Embryonic facial prominence (tissue), 1 donor: ENCODE data around the gene CNPPD1.

Experiments
- DNase-seq: peaks from one replicate; pipeline ENCODE4 v3.0.0-alpha.2; 2016; ENCODE audit errors: extremely low spot score

The CNPPD1 gene

DNA sequence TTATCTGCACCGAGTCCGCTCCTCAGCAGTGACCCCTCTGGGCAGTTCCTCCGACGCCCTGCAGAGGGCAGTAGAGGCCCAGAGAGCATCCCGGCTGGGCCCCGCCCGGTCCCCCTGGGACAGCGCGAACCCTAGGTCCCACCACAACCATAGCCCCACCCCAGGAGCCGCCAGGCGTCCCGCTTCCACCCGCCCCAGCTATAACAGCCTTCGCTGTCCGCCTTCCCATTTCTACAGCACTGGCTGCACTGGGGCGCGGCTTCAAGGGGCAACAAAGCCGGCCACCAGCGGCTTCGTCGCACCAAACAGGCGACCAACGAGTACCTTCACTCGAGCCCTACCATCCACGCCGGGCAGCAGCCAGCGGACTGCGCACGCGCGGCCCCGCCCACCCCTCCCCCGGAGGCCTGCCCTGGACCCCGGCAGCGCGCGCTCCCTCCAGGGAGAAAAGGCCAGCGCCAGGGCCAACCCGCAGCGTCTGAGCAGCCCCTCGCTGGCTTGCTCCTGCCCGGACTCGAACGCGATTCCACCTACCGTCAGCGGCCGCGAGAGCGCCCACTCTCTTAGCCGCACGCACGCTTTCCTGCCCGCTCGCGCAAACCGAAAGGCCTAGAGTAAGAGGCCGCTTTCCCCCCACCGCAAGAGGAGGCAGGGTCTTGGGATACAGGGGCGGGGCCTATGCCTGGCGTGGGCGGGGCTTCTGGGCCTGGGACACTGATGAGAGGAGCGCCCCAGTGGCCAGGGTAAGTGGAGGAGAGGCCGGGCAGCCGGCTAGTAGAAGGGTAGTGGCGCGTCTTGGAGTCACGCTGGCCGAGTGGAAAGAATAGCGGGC is 16.3 kb downstream of the CNPPD1 start, which contains the start of gene NHEJ1:
TSS of gene NHEJ1 (minus strand) at position 630 of the 832 bp plus-strand sequence. CDS start 2,453 bp downstream, outside the sequence.
- peak; percentile 76 for DNase-seq

DNA sequence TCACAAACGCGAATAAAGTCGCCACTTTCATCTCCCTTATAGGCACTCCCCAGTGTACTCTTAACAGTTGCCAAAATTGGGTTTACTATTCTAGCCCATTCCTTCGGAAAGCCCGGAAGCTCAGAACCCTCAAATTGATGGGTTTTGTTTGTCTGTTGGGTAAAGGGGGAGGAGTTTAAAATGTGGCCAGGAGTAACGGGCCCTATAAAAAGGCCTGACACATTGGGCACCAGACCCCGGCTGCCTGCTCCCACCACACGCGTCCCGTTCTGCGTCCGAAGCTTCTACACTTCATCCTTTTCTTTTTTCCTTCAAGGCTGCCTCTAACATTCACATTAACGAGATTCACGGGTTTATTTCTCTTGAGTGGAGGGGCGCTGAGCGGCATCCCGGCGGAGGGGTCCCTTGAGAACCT is 16.9 kb downstream of the CNPPD1 start:
- DNase-seq, result no peak

DNA sequence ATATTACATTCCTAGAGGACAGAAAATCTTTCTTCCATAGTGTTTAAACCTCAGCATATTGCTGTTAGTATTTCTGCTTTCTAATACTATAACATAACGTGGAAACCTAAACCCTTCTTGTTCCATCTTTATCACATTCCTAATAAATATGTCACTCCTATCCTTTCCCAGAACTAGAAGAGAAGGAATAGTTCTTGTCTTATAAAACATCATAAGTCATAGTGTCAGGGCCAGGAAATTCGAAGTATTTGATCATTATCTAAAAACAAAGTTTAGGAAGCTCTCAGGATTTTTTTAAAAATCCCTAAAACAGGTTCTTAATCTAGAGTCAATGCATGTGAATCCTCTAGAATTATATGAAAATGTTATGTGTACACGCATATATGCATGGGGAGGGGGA is 18.1 kb downstream of the CNPPD1 start:
- no peak for DNase-seq

DNA sequence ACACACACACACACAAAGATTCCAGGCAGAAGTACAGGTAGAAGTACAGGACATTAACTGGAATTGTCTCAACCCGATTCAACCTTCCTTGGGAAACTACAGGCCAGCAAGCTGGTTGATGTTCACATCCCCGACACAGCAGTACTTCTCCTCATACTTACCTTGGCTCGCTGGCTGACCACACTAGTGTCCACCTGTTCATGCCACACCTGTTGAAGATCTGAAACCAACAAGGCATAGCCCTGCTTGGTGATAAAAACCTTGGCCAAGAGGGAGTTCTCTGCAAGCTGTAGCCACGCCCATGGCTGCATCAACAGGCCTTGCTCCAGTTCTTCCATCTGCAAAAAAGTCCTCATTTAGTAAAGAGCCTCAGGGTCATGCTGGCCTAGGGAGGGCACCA is 18.7 kb downstream of the CNPPD1 start:
- no peak for DNase-seq

DNA sequence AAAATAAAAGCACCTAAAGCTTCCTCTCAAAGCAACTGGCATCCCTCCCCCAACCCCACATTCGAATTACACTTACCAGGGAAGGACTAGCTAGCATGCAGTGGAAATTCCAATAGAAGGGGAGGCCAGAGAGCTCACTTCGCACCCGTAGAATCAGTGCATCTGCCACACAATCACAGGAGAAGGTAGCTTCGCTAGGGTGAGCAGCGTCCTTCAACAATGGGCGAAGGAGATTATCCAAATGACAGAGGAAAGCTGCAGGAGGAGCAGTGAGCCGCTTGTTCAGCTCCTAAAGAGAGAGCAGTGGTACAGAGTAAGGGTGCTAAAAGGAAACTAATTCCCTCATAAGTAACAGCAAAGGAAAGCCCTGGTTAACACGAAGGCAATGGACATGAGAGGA is 19.3 kb downstream of the CNPPD1 start:
- DNase-seq, result no peak

DNA sequence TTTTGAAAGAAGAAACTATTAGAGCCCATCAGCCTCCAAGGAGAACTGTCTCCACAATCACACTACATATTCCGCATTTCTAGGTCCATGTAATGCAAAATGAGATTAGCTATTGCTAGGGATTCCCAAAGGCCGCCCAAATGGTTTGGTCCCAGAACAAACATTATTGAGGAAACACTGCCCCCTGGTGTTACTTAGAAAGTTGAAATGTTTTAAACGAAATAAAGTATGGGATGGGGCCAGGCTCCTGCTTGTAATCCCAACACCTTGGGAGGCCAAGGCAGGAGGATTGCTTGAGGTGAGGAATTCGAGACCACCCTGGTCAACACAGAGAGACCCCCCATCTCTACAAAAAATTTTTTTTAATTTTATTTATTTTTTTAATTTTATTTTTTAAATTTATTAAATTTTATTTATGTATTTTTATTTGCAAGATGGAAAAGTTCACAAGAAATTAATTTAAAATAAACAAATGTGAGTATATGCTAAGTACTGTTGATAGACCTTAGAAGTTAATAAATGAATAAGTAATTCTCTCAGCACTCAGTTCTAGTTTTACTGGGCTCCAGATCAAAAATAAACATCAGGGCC is 21.6 kb downstream of the CNPPD1 start:
- DNase-seq, result peak; percentile 29

DNA sequence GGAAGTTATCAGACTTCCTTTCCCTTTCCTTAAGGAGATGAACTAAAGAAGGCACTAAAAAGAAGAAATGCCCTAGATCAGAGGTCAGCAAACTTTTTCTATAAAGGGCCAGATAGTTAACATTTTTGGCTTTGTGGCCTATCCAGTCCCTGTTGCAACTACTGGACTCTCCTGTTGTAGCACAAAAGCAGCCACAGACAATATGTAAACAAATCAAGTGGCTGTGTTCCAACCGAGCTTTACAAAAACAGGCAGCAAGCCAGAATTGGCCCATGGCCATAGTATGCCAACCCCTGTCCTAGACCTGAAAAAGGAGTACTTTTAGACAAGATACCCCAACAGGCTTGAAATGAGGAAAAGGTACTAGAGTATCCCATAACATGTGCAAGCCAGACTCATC is 27.1 kb downstream of the CNPPD1 start:
- DNase-seq, result no peak

DNA sequence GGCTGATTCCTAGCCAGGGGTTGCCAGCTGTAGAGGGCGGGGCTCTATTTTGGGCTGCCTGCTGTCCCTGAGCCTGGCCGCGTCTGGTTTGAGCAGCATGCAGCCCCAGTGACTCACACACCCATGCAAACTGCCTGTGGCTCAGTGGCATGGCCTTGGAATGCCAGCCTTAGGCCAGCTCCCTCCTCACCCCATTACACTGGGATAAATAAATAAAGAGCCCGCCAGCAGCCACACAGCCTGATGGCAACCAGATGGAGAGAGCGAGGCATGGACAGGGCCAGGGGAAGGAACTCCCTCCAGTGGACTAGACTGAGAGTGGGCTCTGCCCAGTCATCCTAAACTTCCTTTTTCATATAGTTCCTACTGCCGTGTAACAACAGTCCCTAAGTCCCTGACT is 34.4 kb downstream of the CNPPD1 start:
- DNase-seq, result no peak

DNA sequence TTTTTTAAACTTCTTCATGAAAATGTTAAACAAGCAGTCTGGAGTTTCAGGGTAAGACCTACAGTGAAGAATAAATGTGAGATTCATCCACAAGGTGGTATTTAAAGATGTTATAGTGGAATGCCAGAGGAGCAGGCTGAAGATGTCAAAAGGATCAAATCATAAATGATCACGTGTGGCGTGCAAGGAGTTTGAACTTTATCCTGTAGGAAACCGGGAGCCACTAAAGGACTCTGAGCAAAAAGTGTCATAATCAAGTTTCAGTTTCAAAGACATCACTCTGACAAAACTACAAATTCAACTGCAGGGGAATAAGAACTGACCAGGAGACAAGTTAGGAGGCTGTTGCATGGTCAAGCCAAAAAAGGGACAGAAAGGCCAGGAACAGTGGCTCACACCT is 36.0 kb downstream of the CNPPD1 start:
- no peak for DNase-seq

DNA sequence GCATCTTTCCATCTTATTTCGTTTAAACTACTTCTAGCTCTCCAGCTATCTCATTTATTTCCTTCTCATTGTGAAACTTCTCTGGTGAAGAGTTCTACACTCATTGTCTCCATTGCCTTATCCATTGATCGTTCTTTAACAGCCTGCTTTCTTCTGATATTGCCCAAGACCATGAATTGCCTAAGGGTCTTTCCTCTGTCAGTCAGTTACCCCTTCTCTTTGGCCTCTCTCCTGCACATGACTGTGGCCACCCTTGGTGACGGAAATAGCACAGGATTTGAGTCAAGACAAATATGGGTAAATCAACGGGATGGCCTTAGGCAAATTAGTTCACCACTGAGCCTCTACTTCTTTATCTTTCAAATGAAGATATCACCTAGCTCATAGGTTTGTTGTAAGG is 42.7 kb downstream of the CNPPD1 start:
- no peak for DNase-seq

DNA sequence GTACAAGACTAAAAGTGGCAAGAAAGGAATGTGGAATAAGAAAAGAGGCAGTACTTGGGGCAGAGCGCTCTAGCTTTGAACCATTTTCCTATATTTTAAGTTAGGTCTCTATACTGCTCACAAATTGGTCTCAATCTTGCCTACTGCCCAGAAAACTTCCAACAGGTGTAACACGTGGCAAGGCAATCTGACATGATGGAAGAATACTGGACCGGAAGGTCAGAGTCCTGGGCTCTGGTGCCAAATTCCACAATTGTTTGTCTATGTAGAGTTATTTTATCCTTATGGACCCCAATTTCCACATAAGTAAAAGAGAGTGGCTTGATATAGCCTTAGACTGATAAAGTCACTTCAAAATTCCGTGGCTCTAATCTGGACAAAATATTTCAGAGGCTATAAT is 45.0 kb downstream of the CNPPD1 start:
- DNase-seq, result no peak

DNA sequence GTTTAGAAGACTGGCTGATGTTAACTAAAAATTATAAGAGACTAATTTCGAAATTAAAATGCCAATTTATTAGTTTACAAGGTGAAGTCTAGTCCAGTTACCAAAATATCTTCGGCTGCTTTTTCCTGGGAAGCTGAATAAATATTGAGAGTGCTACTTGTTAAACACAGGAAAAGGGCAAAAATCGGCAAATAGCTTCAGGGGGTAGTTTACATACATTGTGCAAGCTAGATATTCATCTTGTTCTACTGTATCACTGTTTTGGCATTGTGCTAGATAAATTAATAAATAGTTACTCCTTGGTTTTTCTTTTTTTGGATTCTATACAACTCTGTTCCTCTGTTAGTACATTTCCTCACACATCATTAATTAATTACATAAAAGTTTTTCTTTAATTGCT is 45.4 kb downstream of the CNPPD1 start:
- no peak for DNase-seq

DNA sequence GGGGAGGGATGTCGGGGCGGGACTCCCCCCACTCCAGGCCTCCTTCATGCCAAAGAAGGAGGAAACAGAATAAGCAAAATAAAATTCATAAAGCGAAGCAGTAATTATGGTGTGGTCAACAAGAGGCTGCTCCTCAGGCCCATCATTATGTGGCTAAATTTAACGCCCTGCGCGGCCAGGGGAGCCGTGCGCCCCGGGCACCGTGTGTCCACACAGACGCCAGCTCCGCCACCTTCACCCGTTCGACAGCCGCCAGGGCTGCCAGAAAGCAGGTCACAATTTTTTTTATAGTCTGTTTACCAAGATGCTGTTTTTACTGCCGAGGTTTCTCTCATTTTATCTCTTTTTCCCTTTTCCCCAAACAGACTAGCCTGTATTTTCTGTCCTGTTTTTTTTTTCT is 47.1 kb downstream of the CNPPD1 start:
- no peak for DNase-seq

DNA sequence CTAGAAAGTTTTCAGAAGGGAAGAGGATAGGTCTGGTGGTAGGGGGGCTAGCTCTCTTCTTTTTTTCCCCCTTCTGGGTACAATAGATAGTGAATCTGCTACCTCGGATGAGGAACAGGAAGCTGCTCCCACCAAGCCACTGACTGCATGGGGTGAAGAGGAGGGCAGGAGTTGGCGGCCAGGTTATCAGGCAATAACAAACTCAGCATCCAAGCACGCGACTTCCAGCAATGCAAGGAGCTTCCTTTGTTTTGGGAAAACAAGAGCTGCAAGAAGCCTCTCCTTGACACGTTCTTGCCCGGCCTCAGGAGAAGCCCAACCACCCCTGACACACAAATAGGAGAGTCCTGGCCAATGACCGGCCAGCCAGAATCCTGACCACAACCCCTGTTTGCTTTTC is 48.3 kb downstream of the CNPPD1 start:
- DNase-seq, result no peak

DNA sequence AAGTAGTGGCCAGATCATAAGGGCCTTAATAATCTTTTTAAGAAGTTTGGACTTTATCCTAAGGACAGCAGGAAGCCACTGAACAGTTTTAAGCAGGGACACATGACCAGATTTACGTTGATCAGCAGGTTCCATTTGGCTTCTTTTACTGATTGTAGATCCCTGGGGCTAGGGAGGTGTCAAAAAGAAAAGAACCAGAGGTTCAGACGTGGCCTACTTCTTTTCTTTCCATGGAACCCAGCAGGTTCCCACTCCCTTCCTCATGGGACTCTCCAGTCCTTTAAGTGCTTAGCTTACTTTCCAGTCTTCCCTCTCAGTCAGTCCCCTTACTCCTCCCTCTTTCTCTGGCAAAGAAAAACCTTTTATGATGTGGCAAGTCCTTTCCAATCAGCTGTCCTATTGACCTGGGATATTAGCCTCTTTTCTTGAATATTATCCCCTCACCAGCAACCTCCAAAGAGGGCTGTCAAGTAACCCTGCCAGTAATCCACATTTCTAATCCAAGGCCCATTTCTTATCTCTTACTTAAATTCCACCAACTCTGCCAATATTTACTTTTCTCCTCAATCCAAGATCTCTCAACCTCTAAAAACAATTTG is 49.6 kb downstream of the CNPPD1 start:
- no peak for DNase-seq

DNA sequence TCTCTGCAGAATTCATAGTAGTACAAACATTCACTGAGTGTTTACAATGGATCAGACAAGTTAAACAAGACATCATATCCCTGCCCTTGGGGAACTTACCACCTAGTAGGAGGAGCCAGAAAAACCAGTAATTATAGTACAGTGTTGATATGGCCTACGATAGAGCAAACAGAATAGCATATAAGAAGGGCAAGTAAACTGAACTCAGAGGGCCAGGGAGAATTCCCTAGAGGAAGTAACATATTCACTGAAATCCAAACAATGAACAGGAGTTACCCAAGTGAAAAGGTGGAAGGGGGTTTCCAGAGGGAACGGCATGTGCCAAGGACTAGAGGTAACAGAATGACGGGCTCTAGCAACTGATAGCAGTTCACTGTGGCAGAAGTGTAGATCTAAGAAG is 50.2 kb downstream of the CNPPD1 start:
- no peak for DNase-seq

DNA sequence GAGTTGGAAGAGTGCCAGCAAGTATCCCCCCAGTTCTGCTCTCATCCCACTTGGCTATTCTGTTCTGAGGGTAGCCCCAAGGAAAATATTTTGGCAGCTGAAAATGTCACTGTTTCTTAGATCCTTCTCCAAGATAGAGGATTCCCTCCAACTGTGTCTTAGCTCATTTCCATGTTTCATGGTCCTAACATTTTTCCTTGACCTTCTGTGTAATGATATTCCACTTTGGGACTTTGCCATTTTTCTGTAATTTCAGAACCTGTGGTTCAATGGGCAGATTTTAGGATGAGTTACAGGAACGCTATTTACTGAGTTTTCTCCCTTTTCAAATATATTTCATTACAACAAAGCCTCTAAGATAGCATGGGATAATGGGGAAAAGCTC is 50.8 kb downstream of the CNPPD1 start:
- DNase-seq, result no peak

DNA sequence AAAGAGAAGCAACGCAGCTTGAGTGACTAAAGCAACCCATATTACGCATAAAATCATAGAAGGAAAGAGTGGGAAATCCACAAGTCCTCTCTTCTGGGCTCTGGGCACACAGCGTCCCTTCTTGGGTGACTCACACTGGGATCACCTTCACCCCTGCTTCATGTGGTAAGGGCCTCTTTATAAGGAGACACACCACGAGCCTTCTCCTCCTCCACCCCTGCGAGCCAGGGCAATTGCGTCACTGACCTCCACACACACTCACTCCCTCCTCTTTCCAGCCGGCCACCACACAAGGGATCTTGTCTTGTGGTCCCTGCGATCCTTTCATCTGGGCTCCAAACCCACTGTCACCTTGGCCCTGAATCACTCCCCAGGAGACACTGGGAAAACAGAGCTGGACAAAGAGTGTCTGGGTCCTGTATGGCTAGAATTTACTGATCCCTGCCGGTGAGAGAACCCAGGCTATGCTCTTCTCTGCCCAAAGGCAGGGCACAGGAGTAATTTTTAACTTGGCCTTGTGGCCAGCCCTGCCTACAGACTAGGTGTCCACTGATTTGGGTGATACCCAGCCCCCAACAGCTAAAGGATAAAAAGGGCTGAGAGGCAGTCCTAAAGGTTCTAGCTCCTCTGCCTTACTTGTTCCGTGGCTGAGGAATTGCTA is 51.4 kb downstream of the CNPPD1 start:
- no peak for DNase-seq

DNA sequence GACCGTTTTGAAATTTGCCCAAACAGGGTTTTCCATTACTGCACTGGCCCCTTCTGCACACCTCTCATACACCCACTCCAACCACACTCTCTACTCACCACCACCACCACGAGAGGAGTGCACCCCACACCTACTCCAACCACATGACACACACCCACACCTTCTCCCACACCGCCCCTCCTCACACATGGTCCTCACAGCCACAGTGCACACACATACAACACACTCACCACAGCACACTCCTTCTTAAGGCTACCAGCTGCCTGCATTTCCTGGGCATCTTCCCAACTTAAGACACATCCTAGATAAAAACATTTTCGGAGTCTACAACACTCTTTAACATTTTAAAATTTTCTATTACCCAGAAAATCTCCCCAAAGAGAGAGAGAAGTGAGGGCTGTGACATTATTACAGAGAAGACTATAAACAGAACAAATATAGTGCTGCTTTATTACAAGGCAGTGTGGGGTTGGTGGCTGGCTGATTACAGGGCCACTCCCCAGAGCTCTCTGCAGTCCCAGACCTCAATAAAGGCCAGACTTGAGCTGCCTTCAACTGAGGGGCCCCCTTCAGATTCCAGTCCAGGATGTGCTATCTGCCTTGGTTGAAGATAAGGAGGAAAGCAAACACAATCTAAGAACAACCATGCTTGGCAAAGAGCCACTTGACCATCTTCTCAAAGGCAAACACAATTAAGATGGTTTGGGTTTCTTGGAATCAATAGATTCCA is 52.2 kb downstream of the CNPPD1 start:
- DNase-seq, result no peak

DNA sequence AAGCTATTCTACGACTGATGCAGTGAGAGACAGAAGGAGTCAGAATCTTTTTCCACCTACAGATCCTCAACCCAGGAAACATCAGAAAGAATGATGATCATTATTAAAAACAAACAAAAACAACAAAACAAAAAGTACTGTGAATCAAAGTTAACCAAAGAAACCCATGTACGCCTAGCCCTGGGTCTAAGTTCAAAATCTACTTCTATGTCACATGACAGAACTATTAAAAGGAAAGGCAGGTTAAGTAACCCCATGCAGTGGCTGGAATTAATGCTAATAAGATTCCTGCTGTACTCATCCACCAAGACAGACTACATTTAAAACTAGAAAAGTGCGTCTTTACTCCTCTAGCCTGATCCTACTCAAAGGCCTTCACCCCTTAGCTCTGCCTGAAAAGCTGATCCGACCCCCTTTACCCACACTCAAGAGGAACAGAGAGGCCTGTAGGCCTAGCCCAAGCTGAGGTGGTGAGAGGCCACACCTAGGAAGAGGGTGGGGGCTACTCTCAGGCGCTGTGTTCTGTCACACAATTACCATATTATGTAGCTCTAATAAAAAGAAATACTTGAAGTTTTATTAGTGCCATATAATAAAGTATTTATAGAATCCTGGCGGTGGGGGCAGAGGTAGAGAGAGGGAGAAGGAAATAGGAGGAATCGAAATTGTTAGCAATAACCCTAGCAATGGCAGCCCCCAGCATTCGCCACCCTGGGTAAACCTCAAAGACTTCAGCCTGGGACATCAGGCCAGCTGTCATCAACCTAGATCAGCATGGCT is 53.2 kb downstream of the CNPPD1 start:
- no peak for DNase-seq
